Peyer's patch (tissue), 4 donors: ENCODE data around the gene PRSS36. TPM values are rescaled to one million over a fixed set of nuclear protein-coding genes. Genes with fewer than 3 reads are reported as not detected.
"Not testable (repeated sequence)": the region's sequence is repeated elsewhere in the genome, so short reads cannot be mapped to it uniquely, and the experiment has no call there.

Experiments used
- DNase-seq, 3 donors: peaks; one replicate each; pipeline ENCODE4 v3.0.0-alpha.2; 2017 to 2019
- H3K27ac ChIP-seq, 4 donors: fragments of 200-600 bp; sonication (generic); one replicate each; pipeline ENCODE4 v1.5.1; 2016 to 2019
- H3K27me3 ChIP-seq, 2 donors: fragments of 200-600 bp; sonication (generic); one replicate each; pipeline ENCODE4 v1.5.1; 2019
- H3K36me3 ChIP-seq, 3 donors: fragments of 200-600 bp; sonication (generic); one replicate each; pipeline ENCODE4 v1.5.1; 2016 to 2019
- H3K4me1 ChIP-seq, 4 donors: fragments of 200-600 bp; sonication (generic); one replicate each; pipeline ENCODE4 v1.5.1; 2016 to 2019
- H3K4me3 ChIP-seq, 4 donors: fragments of 200-600 bp; sonication (generic); 1 replicate in 3 of 4; 2 replicates in 1 of 4; pipeline ENCODE4 v1.5.1; 2016 to 2019; ENCODE audit warnings: mild to moderate bottlenecking in 1 of 4
- H3K9me3 ChIP-seq, 4 donors: fragments of 200-600 bp; sonication (generic); one replicate each; pipeline ENCODE4 v1.5.1; 2016 to 2019; ENCODE audit warnings: mild to moderate bottlenecking in 1 of 4
- POLR2A ChIP-seq, 2 donors: fragments of 450-650 bp; IDR thresholded peaks; one replicate each; pipeline ENCODE4 v1.5.1; 2017; ENCODE audit warnings: antibody characterized with exemption in 2 of 2, mild to moderate bottlenecking in 2 of 2, moderate library complexity in 2 of 2
- total RNA-seq, 4 donors: library from RNA; depleted of rRNA; stranded (reverse); fragments of >200 nt; gene quantifications; one replicate each; pipeline ENCODE4 v1.1.0, GENCODE V29; 2016
- TF ChIP-seq, protein P1 (sequence below), 6 experiments: fragments of 450-650 bp in 4 of 6; fragments of 200-600 bp in 2 of 6; sonication (generic) in 1 of 6; IDR thresholded peaks; one replicate each; pipeline ENCODE4 v1.5.1; 2017 to 2019; ENCODE audit warnings: antibody characterized with exemption in 6 of 6, mild to moderate bottlenecking in 3 of 6, moderate library complexity in 1 of 6

Gene PRSS36
- total RNA-seq, 4 donors from 2014 or later = 26.1 to 31.3 (median 28.2) TPM; not detected in 1

DNA sequence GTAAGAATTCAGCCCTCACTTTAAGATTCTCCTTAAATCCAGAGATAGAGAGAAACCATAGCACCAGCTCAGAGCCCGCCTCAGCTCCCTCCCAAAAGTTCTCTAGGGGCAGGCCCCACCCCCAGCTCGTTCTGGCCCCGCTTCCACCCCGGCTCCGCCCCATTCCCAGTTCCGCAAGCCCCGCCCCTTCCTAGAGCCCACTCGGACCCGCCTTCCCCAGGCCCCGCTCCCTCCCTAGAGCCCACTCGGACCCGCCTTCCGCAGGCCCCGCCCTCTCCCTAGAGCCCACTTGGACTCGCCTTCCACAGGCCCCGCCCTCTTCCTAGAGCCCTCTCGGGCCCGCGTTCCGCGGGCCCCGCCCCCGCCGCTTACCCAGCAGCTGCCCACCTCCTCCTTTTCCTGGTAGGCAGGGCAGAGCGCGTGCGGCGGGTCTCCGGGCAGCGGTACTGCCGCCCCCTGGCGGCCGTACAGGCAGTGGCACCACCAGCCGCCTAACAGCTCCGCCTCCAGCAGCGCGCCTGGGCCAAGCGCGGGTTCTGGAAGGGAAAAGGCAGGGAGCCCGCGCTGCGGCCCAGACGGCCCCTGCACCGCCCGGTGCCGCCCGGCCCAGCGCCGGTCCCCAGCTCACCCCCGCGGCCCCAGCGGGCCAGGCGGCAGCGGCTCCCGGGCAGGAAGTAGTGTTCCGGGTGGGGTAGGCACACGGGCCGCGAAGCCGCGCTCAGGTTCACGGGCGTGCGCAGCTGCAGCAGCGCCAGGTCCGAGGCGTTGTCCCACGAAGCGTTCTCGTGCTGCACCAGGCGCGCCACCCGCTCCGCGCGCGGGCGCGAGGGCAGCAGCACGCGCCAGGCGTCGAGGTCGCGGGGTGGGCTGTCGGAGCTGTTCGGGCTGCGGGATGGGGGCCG lies 7.5 kb downstream of the PRSS36 start:
- no peaks in the 10 kb centered on the region for H3K36me3 ChIP-seq
- peaks cover 3 to 35% (median 7%) of the 10 kb centered on the region in 4 donors for H3K4me1 ChIP-seq
- peak; percentile 99 to 100 (median 99) for DNase-seq
- H3K4me3 ChIP-seq = peak overlapping the region; percentile 41 to 62 (median 62)
- H3K9me3 ChIP-seq = no peaks in the 10 kb centered on the region
- peak; percentile 21 to 52 for TF ChIP-seq POLR2A (IDR thresholded peaks at IDR 0.05)
- TF ChIP-seq, protein P1, sequence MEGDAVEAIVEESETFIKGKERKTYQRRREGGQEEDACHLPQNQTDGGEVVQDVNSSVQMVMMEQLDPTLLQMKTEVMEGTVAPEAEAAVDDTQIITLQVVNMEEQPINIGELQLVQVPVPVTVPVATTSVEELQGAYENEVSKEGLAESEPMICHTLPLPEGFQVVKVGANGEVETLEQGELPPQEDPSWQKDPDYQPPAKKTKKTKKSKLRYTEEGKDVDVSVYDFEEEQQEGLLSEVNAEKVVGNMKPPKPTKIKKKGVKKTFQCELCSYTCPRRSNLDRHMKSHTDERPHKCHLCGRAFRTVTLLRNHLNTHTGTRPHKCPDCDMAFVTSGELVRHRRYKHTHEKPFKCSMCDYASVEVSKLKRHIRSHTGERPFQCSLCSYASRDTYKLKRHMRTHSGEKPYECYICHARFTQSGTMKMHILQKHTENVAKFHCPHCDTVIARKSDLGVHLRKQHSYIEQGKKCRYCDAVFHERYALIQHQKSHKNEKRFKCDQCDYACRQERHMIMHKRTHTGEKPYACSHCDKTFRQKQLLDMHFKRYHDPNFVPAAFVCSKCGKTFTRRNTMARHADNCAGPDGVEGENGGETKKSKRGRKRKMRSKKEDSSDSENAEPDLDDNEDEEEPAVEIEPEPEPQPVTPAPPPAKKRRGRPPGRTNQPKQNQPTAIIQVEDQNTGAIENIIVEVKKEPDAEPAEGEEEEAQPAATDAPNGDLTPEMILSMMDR (IDR thresholded peaks at IDR 0.05) = peak; percentile 95 to 100 (median 100)
- peak overlapping the region; percentile 77 to 96 (median 88) for H3K27ac ChIP-seq
- no peaks in the 10 kb centered on the region for H3K27me3 ChIP-seq

DNA sequence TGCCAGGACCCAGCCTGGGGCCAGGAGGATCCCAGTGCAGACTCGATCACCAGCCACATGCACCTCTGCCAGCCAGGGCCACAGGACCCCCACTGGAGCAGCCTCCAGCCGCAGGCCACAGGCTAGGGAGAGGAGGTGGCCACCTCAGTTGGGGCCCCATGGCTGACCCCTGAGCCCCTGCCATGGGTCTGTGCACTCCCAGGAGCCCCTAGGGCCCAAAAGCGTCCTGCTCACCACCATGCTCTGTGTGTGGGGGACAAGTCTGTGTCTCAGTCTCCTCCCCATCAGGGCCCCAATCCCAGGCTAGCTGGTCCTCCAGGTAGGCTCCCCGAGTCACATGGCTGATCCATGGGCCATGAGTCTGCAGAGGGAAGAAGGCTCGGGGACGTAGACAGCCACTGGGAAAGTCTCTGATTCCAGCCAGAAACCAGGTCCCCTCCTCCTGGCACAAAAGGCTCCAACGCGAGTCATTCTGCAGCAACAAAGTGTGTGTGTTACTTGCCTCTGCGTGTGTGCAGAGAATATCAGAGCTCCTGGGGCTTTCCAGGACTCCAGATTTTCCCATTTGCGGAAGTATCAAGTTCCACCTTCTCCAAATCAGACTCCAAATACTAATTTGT lies 8.3 kb downstream of the PRSS36 start:
- Histone ChIP-seq H3K27me3 (no peaks in the 10 kb centered on the region), H3K27ac (peak overlapping the region; percentile 77 to 96 (median 88)), H3K9me3 (no peaks in the 10 kb centered on the region), H3K4me3 (peak overlapping the region in 2 of 4 donors; percentile 41 to 62), H3K36me3 (no peaks in the 10 kb centered on the region), H3K4me1 (peaks cover 3 to 35% (median 7%) of the 10 kb centered on the region in 4 donors)
- TF ChIP-seq POLR2A (IDR thresholded peaks at IDR 0.05) = no peak
- TF ChIP-seq, protein P1 (IDR thresholded peaks at IDR 0.05) = no peak
- DNase-seq = peak in 1 of 3 donors; percentile 65

DNA sequence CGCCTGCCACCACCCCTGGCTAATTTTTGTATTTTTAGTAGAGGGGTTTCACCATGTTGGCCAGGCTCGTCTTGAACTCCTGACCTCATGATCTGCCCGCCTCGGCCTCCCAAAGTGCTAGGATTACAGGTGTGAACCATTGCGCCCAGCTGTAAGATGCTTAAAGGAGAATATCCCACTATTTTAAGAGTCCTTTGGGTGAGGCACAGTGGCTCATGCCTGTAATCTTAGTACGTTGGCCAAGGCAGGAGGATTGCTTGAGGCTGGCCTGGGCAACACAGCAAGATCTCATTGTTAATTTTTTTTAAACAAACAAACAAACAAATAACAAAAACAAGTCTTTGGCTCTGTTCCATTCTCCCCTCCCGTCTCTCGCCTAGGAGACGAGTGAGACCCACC lies 8.8 kb downstream of the PRSS36 start:
- not testable (repeated sequence) for H3K36me3 ChIP-seq, H3K9me3 ChIP-seq, H3K27me3 ChIP-seq, DNase-seq
- Histone ChIP-seq H3K4me3 (peak overlapping the region in 1 of 4 donors; percentile 41), H3K27ac (peak overlapping the region; percentile 77 to 96 (median 88)), H3K4me1 (peaks cover 3 to 35% (median 7%) of the 10 kb centered on the region in 4 donors)

DNA sequence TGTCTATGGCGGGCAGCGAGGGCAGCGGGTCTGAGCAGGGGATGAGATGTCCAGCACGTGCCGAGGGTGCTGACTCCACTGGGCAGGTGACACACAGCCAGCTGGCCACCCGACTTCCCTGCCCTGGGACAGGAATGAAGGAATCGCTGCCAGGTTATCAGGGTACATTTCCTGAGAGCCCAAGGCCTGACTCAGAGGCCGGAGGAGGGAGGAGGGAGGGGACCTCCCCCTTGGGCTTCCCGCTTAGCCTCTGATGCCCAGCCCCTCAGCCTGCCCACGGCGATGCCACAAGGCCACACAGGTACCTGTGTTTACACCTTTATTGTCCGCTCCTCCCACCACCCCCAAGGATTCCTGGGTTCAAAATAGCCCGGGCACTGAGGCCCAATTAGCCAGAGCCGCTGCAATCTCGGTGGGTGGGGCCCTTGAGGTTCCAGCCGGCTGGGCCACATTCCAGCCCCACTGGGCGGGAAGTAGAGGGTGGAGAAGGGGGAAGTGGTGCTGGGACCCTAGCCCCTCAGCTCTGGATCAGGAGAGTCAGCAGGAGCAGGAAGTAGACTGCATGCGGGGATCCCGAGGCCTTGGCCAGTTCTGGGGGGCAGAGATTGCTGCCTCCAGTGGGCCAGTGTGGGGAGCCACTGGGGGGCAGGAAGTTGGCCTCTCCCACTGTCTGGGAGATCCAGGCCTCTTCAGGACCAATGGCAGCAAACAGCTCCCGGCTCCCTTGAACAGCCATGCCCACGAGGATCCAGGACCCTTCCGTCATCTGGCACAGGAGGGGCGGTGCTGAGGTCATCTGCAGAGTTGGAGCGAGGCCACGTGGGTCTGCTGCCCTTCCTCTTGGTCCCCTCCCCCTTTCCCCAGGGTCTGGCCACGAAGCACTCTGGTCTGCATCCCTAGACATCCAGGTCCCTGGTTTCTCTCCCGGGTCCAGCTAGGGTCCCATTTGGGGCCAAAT lies 11.0 kb downstream of the PRSS36 start:
- H3K27me3 ChIP-seq = no peaks in the 10 kb centered on the region
- H3K4me1 ChIP-seq = peaks cover 3 to 38% (median 7%) of the 10 kb centered on the region in 4 donors
- H3K4me3 ChIP-seq = peak overlapping the region in 2 of 4 donors; percentile 11 to 37
- TF ChIP-seq, protein P1 (IDR thresholded peaks at IDR 0.05) = peak in 1 of 6 experiments; percentile 2
- peak; percentile 9 to 68 for TF ChIP-seq POLR2A (IDR thresholded peaks at IDR 0.05)
- H3K27ac ChIP-seq = peak overlapping the region in 3 of 4 donors; percentile 77 to 95 (median 90)
- H3K36me3 ChIP-seq = peaks cover 0 to under 1% (median 0%) of the 10 kb centered on the region in 3 donors
- peak in 2 of 3 donors; percentile 90 to 92 for DNase-seq
- no peaks in the 10 kb centered on the region for H3K9me3 ChIP-seq

DNA sequence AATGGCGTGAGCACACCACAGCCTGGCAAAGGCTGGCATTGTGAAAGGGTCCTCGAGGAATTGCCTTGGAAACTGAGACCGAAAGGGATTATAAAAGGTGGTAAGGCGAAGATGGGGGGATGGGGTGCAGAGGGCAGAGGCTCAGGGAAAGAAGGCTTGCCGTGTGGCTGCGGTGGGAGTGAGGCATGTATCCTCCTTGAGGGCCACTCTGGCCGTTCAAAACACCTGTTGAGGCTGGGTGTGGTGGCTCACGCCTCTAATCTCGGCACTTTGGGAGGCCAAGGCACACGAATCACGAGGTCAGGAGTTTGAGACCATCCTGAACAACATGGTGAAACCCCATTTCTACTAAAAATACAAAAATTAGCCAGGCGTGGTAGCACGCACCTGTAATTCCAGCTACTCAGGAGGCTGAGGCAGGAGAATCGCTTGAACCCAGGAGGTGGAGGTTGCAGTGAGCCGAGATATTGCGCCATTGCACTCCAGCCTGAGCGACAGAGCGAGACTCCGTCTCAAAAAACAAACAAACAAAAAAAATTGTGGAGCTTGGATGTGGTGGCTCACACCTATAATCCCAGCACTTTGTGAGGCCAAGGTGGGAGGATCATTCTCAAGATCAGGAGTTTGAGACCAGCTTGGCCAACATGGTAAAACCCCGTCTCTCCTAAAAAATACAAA lies 12.9 kb downstream of the PRSS36 start:
- not testable (repeated sequence) for H3K4me3 ChIP-seq, H3K27me3 ChIP-seq, H3K27ac ChIP-seq, H3K9me3 ChIP-seq, DNase-seq
- peaks cover 0 to 48% (median 4%) of the 10 kb centered on the region in 4 donors for H3K4me1 ChIP-seq
- H3K36me3 ChIP-seq = peaks cover 0 to 19% (median 0%) of the 10 kb centered on the region in 3 donors
